Right lobe of liver (tissue), 6 donors: Measurements from ENCODE around the gene RDH13. TPM values are rescaled to one million over a fixed set of nuclear protein-coding genes. Genes with fewer than 3 reads are reported as not detected.
"Not testable (repeated sequence)": the region's sequence is repeated elsewhere in the genome, so short reads cannot be mapped to it uniquely, and the experiment has no call there.

Source experiments
- ATAC-seq, 4 donors: fragments of 200-7000 bp; cut with Tn5 transposase; one replicate each; pipeline ENCODE4 v1.9.1; 2020; ENCODE audit warnings: mild to moderate bottlenecking in 4 of 4, moderate library complexity in 4 of 4
- DNase-seq, 3 donors: peaks; one replicate each; pipeline ENCODE4 v3.0.0-alpha.2; 2020
- H3K27ac ChIP-seq, 3 donors: fragments of 200-600 bp; one replicate each; pipeline ENCODE4 v1.8.0; 2022
- H3K27me3 ChIP-seq, 2 donors: fragments of 200-600 bp; one replicate each; pipeline ENCODE4 v1.8.0; 2022
- H3K36me3 ChIP-seq, 4 donors: fragments of 200-600 bp; sonication (generic) in 1 of 4; one replicate each; pipeline versions ENCODE4 v1.5.1 to v1.8.0; 2017 to 2022; ENCODE audit warnings: control low read depth in 1 of 4
- H3K4me1 ChIP-seq, 4 donors: fragments of 200-600 bp; sonication (generic) in 1 of 4; one replicate each; pipeline versions ENCODE4 v1.5.1 to v1.8.0; 2017 to 2022; ENCODE audit warnings: control low read depth in 1 of 4
- H3K4me3 ChIP-seq, 3 donors: fragments of 200-600 bp; one replicate each; pipeline ENCODE4 v1.8.0; 2022
- H3K9me3 ChIP-seq, 4 donors: fragments of 200-600 bp; sonication (generic) in 1 of 4; one replicate each; pipeline versions ENCODE4 v1.5.1 to v1.8.0; 2017 to 2022; ENCODE audit warnings: control low read depth in 1 of 4
- CTCF ChIP-seq, 4 donors: fragments of 200-600 bp in 3 of 4; fragments of 450-650 bp in 1 of 4; IDR thresholded peaks; one replicate each; pipeline versions ENCODE4 v1.5.1 to v1.8.0; 2016 to 2022; ENCODE audit warnings: antibody characterized with exemption in 4 of 4, mild to moderate bottlenecking in 2 of 4
- POLR2A ChIP-seq: fragments of 450-650 bp; IDR thresholded peaks from one replicate; pipeline ENCODE4 v1.6.1; 2017; ENCODE audit warnings: antibody characterized with exemption, mild to moderate bottlenecking
- WGBS: methylation state at CpG from one replicate; pipeline ENCODE4 v1.1.6; 2018; ENCODE audit warnings: low coverage, low lambda C conversion rate; ENCODE audit not compliant: insufficient coverage; ENCODE audit errors: missing lambda C conversion rate; 5-methylcytosine and 5-hydroxymethylcytosine counted together
- intact Hi-C, 2 donors: fragments of 100-400 bp; cut with DNase I; formaldehyde crosslinking; loops; one replicate each; pipeline versions ENCODE4 v1.11.2 to v1.14.1; 2022
- total RNA-seq, 6 experiments: library from RNA; depleted of rRNA in 2 of 6; stranded (reverse); fragments of >200 nt in 2 of 6; fragmentation: NEBNext Ultra II Directional in 3 of 6; extraction: Animal tissue kit (Norgen Biotek cat#: 25700) in 3 of 6; gene quantifications; one replicate each; pipeline versions ENCODE4 v1.1.0 to v1.2.4, GENCODE V29; 2016 to 2023
- donor health status: DM: no; HTN: yes; CAD: no.
- donor health status: DM: no; HTN: no; CAD: no.
- donor health status: DM: no; HTN: no; CAD: no.
- donor health status: DM: no; HTN: yes; CAD: no.
- donor health status: DM: no; HTN: yes; CAD: no.

Gene RDH13
- total RNA-seq, 6 experiments from 2014 or later = 7.7 to 16.8 (median 12.1) TPM

- WGBS = 80% methylated on average over 3 of the region's 3 CpGs
- ATAC-seq (no peak), DNase-seq (no peak)
- no peaks in the 10 kb centered on the region for H3K27me3 ChIP-seq
- intact Hi-C loops = no loop called here
- peaks cover 0 to 2% (median 0%) of the 10 kb centered on the region in 4 donors for H3K36me3 ChIP-seq
- no peak for TF ChIP-seq POLR2A
- TF ChIP-seq CTCF (IDR thresholded peaks at IDR 0.05) = no peak
- H3K4me3 ChIP-seq = no peak overlapping the region
- H3K9me3 ChIP-seq = no peaks in the 10 kb centered on the region
- peaks cover 0 to 6% (median 0%) of the 10 kb centered on the region in 4 donors for H3K4me1 ChIP-seq
- H3K27ac ChIP-seq = no peak overlapping the region
These were observed 520 bp upstream of the RDH13 start for GRCh38 chr19:55063492-55063843.

- H3K4me3 ChIP-seq, intact Hi-C loops, H3K4me1 ChIP-seq, H3K27me3 ChIP-seq, H3K9me3 ChIP-seq, DNase-seq, ATAC-seq, H3K27ac ChIP-seq: not testable (repeated sequence)
- 84% methylated on average over 8 of the region's 9 CpGs for WGBS
- H3K36me3 ChIP-seq = peaks cover 0 to 34% (median 10%) of the 10 kb centered on the region in 4 donors
These were observed 2.7 kb downstream of the RDH13 start for GRCh38 chr19:55060287-55060686.

GRCh38 chr19:55058781-55059610 lies 4.0 kb downstream of the RDH13 start:
- intact Hi-C loops = no loop called here
- no peak for ATAC-seq
- no peaks in the 10 kb centered on the region for H3K9me3 ChIP-seq
- DNase-seq = no peak
- H3K27me3 ChIP-seq = no peaks in the 10 kb centered on the region
- H3K4me1 ChIP-seq = peaks cover 0 to 6% (median 0%) of the 10 kb centered on the region in 4 donors
- TF ChIP-seq POLR2A (no peak), CTCF (IDR thresholded peaks at IDR 0.05) (no peak)
- peaks cover 0 to 46% (median 14%) of the 10 kb centered on the region in 4 donors for H3K36me3 ChIP-seq
- no peak overlapping the region for H3K4me3 ChIP-seq
- 92% methylated on average over 16 of the region's 23 CpGs for WGBS
- no peak overlapping the region for H3K27ac ChIP-seq

DNA sequence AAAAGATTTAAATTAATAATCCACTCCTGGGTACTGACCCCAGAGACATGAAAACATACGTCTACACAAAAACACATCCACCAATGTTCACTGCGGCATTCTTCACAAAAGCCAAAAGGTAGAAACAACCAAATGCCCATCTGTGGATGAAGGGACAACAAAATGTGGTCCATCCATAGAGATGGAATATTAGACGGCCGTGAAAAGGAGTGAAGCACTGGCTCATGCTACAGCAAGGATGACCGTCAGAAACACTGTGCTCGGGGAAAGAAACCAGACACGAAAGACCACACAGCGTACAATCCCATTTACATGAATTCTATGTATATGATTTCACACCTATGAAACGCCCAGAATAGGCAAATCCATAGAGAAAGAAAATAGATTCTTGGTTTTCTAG lies 6.1 kb downstream of the RDH13 start:
- no peaks in the 10 kb centered on the region for H3K4me1 ChIP-seq
- H3K27me3 ChIP-seq = no peaks in the 10 kb centered on the region
- peaks cover 0 to 57% (median 15%) of the 10 kb centered on the region in 4 donors for H3K36me3 ChIP-seq
- 97% methylated on average over 9 of the region's 9 CpGs for WGBS
- H3K27ac ChIP-seq = no peak overlapping the region
- no peaks in the 10 kb centered on the region for H3K9me3 ChIP-seq
- TF ChIP-seq POLR2A (no peak), CTCF (IDR thresholded peaks at IDR 0.05) (no peak)
- intact Hi-C loops = no loop called here
- no peak for ATAC-seq
- DNase-seq = no peak
- H3K4me3 ChIP-seq = no peak overlapping the region

GRCh38 chr19:55053735-55054134 lies 9.2 kb downstream of the RDH13 start:
- intact Hi-C loops = no loop called here
- Histone ChIP-seq H3K27me3 (no peaks in the 10 kb centered on the region), H3K36me3 (peaks cover 0 to 57% (median 17%) of the 10 kb centered on the region in 4 donors), H3K4me3 (no peak overlapping the region), H3K27ac (no peak overlapping the region), H3K4me1 (no peaks in the 10 kb centered on the region), H3K9me3 (no peaks in the 10 kb centered on the region)
- peak in 1 of 4 donors; percentile 29 for ATAC-seq
- TF ChIP-seq CTCF (IDR thresholded peaks at IDR 0.05) = no peak
- TF ChIP-seq POLR2A = no peak
- DNase-seq = no peak
- 77% methylated on average over 2 of the region's 7 CpGs for WGBS
